Glomerular endothelial cell (primary cell): Measurements from ENCODE around the gene KAZN. TPM values are rescaled to one million over a fixed set of nuclear protein-coding genes. Genes with fewer than 3 reads are reported as not detected.

ENCODE experiments used
- DNase-seq: peaks from one replicate; pipeline ENCODE4 v3.0.0-alpha.2; 2011; ENCODE audit warnings: low read depth, low spot score; ENCODE audit errors: extremely low read depth
- total RNA-seq: library from RNA; depleted of rRNA; stranded (reverse); fragments of >200 nt; gene quantifications from 2 replicates; pipeline ENCODE4 v1.2.3, GENCODE V29; 2015

KAZN gene
- total RNA-seq, 1 donor from 2014 or later: 6.9 TPM

DNA sequence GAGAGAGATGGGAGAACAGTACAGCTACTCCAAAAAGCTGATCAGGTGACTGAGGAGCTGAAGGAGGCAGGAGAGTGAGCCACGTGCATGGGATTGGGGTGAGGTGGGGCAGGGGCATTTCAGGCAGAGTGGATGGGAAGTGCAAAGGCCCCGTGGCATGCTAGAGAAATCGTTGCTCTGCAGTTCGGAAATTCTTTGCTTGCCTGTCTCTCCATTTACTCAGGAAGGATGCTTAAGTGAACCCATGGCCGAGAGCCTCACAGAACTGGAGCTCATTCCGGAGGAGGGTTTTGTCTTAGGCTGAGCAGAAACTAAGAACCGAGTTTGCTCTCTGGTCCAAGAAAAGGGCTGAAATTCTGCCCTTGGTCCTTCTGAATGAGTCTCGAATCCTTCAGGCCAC, 415.3 kb downstream of the KAZN start:
- no peak for DNase-seq

- DNase-seq: no peak
These were observed 416.0 kb downstream of the KAZN start for GRCh38 chr1:15014516-15014915.

DNA sequence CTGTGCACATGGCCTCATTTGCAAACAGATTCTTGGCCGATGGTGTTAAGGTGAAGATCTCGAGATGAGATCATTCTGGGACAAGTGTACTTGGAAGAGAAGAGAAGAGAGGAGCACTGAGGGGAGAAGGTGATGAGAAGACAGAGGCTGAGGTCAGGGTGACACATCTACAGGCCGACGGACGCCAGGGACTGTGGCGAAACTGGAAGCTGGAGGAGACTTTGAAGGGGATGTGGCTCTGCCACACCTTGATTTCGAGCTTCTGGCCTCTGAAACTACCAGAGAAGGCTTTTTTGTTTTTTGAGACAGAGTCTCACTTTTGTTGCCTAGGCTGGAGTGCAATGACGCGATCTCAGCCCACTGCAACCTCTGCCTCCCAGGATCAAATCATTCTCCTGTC, 417.5 kb downstream of the KAZN start:
- DNase-seq: no peak

- DNase-seq: no peak
These were observed 418.0 kb downstream of the KAZN start for GRCh38 chr1:15016526-15016925.

- DNase-seq: no peak
These were observed 418.6 kb downstream of the KAZN start for GRCh38 chr1:15017120-15017519.

GRCh38 chr1:15018767-15019166, 420.3 kb downstream of the KAZN start:
- no peak for DNase-seq

- DNase-seq: no peak
These were observed 422.7 kb downstream of the KAZN start for GRCh38 chr1:15020943-15021745.

DNA sequence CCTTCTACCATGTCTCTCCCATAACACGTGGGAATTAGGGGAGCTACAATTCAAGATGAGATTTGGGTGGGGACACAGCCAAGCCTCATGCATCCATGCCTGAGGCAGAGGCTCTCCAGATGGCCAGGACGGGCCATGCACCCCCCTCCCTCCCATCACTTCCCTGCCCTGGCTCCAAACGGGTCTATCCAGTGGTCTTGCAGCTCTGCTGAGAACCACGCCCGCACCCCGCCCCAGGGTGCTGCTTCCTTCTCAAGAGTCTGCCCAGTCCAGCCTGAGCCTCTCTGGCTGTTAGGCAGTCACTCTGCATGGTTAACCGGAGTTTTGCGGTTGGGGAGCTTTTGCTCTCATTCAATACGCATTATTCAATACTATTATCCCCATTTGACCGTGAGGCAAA, 423.6 kb downstream of the KAZN start:
- DNase-seq: no peak

DNA sequence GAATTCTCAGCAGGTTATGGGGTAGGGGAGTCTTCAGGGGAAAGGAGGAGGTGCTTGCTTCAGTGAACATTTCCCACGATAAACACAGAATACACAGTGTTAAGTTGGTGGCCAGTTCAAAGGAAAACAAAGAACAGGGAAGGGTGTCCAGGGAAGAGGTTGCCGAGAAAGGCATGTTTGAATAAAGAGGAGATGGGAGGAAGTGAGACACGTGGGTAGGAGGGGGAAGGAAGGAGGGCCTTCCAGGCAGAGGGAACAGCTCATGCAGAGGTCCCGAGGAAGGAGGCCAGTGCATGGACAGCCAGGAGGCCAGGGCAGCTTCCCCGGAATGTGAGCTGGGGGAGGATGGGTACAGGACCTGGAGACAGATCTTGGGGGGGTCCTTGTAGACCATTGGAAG, 424.7 kb downstream of the KAZN start:
- DNase-seq: no peak

DNA sequence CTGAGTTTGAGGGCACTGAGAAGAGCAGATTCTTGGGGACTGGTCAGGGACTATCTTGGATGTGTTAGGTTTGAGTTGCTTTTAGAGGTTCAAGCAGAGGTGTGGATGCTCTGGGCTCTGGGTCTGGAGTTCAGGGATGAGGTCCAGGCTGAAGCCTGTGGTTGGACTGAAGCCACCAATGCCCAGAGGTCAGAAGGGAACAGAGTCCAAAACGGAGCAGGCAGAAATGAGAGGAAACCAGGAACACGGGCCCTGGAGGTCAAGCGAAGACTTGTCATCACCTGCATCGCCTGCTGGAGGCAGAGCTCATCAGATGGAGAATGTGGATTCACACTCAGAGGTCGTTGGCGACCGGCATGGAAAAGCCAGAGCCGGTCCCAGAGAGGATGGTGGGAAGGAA, 425.5 kb downstream of the KAZN start:
- DNase-seq: no peak

- DNase-seq: no peak
These were observed 427.6 kb downstream of the KAZN start for GRCh38 chr1:15026117-15026489.

DNA sequence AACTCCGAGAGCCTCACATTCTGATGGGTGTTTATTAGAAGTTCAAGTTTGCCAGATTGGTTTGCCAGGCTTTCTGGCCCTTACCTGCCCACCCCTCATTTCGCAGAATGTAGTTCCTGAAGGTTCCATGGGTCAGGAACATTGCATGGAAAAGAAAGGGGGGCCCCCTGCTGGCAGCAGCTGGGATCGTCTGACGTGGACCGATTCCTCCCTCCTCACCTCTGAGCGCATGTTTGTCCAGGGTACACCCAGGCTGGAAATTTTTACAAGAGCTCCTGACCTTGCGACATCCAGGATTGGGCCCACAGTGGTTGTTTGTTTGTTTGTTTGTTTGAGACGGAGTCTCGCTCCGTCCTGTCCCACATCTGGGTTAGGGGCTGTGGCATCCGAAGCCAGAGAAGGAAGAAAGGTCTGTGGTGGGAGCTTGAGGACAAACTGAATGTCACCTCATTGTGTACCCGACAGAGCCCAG, 429.1 kb downstream of the KAZN start:
- DNase-seq: no peak

GRCh38 chr1:15028102-15028501, 429.6 kb downstream of the KAZN start:
- no peak for DNase-seq

GRCh38 chr1:15028616-15029015, 430.1 kb downstream of the KAZN start:
- no peak for DNase-seq

GRCh38 chr1:15029036-15029435, 430.6 kb downstream of the KAZN start:
- DNase-seq: no peak

GRCh38 chr1:15029786-15030185, 431.3 kb downstream of the KAZN start:
- DNase-seq: no peak

- DNase-seq: no peak
These were observed 432.9 kb downstream of the KAZN start for GRCh38 chr1:15031251-15031933.

GRCh38 chr1:15033264-15033663, 434.8 kb downstream of the KAZN start:
- no peak for DNase-seq

DNA sequence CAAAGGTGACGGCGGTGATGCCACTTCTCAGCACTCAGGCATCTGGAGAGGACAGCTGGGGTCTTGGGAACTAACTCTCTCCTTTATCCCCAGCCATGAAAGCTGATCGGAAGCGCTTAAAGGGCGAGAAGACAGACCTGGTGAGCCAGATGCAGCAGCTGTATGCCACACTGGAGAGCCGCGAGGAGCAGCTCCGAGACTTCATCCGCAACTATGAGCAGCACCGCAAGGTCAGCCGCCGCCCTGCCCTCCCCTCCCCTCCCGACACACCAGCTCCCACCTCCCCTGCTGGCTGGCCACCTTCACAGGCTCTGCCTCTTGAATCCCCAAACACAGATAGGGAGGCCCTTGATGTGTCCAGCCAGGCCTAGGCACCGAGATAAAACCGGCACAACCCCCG, 436.2 kb downstream of the KAZN start:
- no peak for DNase-seq

DNA sequence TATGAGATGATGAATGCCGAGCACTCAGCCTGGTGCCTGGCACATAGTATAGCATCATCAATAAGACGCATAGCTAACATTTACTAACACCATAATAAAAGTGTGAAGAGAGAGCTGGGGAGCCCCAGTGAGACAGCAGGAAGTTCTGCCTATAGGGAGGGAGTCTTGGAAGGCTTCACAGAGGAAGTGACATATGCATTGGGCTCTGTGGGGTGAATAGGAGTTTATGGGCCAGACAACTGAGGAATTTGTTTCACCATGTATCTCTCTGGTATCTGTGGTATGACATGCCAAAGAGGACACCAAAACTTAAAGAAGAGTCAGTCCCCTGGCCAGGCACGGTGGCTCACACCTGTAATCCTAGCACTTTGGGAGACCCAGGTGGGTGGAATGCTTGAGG, 436.8 kb downstream of the KAZN start:
- no peak for DNase-seq

- DNase-seq: no peak
These were observed 437.6 kb downstream of the KAZN start for GRCh38 chr1:15036101-15036500.
